GM18520 (cell line): ENCODE data around the gene ROPN1.

ENCODE experiments used
- ATAC-seq: cut with Tn5 transposase; IDR thresholded peaks from one replicate; pipeline ENCODE4 v1.9.1; 2021; ENCODE audit not compliant: unreplicated experiment

The ROPN1 gene

DNA sequence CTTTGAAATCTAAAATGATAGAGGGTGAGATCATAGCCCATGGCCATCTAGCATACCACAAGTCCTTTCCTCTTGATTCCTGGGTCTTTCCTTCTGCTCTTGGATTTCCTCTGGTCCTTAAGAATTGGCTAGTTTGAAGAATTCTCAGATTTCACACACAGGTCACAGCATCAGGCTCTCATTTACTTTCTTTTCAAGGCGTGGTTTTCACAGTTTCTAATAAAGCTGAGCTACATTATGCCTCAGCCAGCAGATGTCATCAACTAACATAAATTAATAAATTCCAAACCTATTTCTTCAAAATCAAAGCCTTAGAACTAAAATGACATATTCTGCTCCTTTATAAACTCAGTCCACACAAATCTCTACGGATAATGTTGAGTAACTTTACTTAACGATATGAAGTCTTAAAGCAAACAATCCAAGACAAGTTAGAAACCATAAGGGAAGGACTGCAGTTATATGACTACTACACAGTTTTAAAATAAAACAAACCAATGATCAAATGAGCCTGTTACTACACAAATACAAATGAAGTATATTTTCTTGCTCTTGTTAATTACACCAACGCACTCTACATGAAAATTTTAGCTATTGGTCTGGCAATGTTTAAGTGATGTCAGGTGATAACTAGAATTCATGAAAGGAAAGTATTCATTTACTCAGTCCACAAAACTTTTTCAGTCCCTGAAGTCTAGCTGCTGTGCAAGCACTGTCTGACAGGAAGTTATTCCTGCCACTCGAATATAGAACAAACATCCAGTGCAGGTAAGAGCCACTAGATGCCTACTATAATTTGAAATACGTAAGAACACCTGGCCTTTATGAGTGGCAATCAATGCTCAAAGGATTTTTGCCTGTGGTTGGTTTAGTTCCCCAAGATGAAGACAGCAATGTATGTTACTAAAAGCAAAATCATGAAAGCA is 40.1 kb downstream of the ROPN1 start:
- ATAC-seq: no peak

DNA sequence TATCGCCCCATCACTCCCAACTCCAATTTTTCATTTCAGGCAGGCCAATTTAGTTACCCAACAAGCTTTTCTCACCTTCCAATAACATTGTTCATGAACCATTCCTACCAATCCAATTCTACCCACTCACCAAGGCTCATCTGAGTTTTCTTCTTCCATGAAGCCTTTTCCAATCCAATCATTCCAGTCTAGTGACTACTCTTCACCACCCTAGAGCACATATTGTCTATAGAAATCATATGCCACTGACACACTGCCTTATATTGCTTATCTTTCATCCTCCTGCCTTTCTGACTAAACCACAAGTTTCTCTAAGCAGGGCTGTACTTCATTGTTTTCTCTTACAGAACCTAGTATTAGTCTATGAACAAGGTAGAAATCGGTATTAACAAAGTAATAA is 42.3 kb downstream of the ROPN1 start:
- ATAC-seq: no peak

GRCh38 chr3:123948449-123948848 is 43.5 kb downstream of the ROPN1 start:
- no peak for ATAC-seq

DNA sequence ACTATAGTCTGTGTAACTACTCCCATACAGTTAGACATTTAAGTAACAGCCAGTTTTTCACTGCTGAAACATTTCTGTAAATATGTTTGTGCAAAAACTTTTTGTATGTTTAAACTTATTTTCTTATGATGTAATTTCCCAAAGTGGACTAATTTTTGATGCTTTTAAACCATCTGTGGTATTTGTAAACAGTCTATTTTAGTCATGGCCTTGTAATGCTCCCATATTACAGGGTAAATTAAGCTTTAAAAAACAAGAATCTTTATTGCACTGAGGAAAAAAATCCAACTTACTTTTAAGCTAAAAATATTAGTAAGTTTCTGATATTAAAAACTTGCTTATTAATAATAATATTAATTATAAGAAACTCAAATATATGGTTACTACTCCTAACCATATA is 44.4 kb downstream of the ROPN1 start:
- no peak for ATAC-seq

DNA sequence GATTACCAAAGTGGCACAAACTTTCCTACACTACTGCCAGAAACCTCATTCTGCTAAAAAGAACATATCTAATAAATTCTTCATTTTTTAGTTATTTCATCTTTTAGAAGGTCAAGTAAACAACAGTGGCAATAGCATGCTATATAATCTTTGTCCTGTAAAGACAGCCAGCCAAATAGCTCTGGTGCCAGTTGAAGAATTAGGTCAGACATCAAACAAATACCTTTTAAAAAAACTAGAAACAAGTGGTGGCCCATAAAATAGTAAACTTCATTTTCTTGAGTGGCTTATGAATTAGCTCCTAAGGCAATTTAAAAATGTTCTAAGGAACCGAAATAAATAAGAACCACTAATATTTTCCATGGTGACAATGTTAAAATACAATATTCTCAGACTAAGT is 50.4 kb downstream of the ROPN1 start:
- ATAC-seq: no peak

- ATAC-seq: no peak
Measured at GRCh38 chr3:123941121-123941520, 50.8 kb downstream of the ROPN1 start.

DNA sequence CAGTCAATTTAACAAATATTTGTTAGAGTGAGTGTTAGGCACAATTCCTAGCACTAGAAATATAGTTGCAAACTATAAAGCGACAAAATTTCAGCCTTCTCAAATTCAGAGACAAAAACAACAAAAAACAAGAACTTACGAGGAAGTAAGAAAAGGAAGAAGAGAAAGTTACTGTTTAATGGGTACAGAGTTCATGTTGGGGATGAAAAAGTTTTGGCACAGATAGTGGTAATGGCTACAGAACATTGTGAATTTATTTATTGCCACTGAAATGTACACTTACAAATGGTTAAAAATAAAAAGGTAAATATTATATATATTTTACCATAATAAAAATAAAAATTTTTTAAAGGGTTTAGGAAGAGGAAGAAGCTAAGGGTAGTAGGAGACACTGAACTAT is 52.2 kb downstream of the ROPN1 start:
- ATAC-seq: no peak

GRCh38 chr3:123936400-123936799 is 55.5 kb downstream of the ROPN1 start:
- ATAC-seq: no peak

DNA sequence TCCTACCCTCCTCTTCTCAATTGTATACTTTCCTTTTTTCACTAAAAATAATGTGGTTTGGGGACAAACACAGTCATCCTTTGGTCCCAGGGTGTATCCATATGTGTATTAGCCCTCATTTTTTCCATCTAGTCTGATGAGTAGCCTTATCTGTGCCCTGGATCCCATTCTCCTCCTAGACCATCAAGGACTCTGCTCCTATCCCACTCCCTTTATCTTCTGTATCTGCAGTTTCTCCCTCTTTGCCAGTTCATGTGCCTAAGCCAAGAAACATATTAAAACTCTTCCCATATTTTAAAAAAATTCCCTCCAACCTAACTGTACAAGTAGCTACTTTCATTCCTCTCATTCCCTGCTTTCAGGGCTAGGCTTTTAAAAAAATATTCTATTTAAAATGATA is 56.1 kb downstream of the ROPN1 start:
- no peak for ATAC-seq

GRCh38 chr3:123934250-123934649 is 57.7 kb downstream of the ROPN1 start:
- no peak for ATAC-seq

- no peak for ATAC-seq
Measured at GRCh38 chr3:123930445-123930844, 61.5 kb downstream of the ROPN1 start.

DNA sequence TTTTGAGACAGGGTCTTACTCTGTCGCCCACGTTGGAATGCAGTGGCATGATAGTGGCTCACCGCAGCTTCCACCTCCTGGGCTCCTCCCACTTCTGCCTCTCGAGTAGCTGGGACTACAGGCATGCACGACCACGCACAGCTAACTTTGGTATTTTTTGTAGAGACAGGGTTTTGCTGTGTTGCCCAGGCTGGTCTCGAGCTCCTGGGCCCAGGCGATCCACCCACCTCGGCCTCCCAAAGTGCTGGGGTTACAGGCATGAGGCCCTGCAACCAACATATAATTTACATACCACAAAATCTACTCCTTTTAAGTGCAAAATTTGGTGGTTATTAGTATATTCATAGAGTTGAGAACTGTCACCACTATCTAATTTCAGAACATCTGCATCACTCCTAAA is 62.6 kb downstream of the ROPN1 start:
- ATAC-seq: no peak

DNA sequence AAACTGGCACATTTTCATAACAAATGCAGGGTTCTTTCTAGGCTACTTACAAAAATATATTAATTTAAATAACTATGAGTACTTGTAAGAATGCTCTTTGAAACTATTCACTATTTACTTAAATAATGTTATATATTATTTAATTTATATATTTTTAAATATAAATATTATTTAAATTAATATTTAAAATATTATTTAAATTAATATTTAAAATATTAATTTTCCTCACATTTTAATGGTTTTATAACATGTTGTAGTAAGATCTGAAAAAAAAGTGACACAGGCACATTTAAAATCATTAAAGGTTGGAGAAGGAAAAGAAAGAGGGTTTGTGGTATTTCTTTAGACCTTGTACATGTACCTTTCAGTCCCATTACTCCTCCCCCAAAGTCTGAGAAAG is 65.5 kb downstream of the ROPN1 start:
- no peak for ATAC-seq

DNA sequence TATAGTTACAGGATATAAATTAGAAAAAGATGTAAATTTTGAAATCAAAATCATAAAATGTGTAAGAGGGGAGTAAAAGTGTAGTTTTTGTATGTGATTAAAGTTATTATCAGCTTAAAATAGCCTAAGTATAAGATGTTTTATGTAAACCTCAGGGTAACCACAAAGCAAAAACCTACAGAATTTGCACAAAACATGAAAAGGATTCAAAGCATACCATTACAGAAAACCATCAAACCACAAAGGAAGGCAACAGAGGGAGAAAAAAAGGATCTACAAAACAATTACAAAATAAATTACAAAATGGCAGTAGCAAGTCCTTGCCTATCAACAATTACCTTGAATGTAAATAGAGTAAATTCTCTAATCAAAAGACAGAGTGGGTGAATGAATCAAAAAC is 71.1 kb downstream of the ROPN1 start:
- no peak for ATAC-seq

GRCh38 chr3:123920383-123920782 is 71.5 kb downstream of the ROPN1 start:
- no peak for ATAC-seq

GRCh38 chr3:123919353-123919752 is 72.6 kb downstream of the ROPN1 start:
- ATAC-seq: no peak
